Tibial nerve (tissue), 4 donors: ENCODE measurements around the gene FHOD1. TPM values are rescaled to one million over a fixed set of nuclear protein-coding genes. Genes with fewer than 3 reads are reported as not detected.

Source experiments
- DNase-seq, 2 donors: peaks; one replicate each; pipeline ENCODE4 v3.0.0-alpha.2; 2019; ENCODE audit warnings: low spot score in 2 of 2
- H3K27ac ChIP-seq, 4 donors: fragments of 200-600 bp; sonication (generic) in 3 of 4; one replicate each; pipeline ENCODE4 v1.5.1; 2017 to 2019; ENCODE audit warnings: mild to moderate bottlenecking in 1 of 4
- H3K27me3 ChIP-seq, 2 donors: fragments of 200-600 bp; sonication (generic) in 1 of 2; one replicate each; pipeline versions ENCODE4 v1.5.1 to v1.6.0; 2017 to 2019
- H3K36me3 ChIP-seq, 3 donors: fragments of 200-600 bp; sonication (generic); one replicate each; pipeline ENCODE4 v1.5.1; 2018 to 2019
- H3K4me1 ChIP-seq, 4 donors: fragments of 200-600 bp; sonication (generic) in 3 of 4; one replicate each; pipeline ENCODE4 v1.5.1; 2017 to 2019
- H3K4me3 ChIP-seq, 4 donors: fragments of 200-600 bp; sonication (generic) in 3 of 4; one replicate each; pipeline ENCODE4 v1.5.1; 2017 to 2019; ENCODE audit warnings: mild to moderate bottlenecking in 1 of 4, moderate library complexity in 1 of 4
- H3K9me3 ChIP-seq, 4 donors: fragments of 200-600 bp; sonication (generic) in 3 of 4; one replicate each; pipeline ENCODE4 v1.5.1; 2017 to 2019
- CTCF ChIP-seq, 5 experiments: fragments of 200-600 bp in 3 of 5; fragments of 450-650 bp in 2 of 5; sonication (generic) in 3 of 5; IDR thresholded peaks; one replicate each; pipeline ENCODE4 v1.5.1; 2016 to 2019; ENCODE audit warnings: antibody characterized with exemption in 5 of 5, mild to moderate bottlenecking in 3 of 5, moderate library complexity in 2 of 5
- EP300 ChIP-seq, 2 donors: sonication (generic); formaldehyde crosslinking; IDR thresholded peaks; one replicate each; pipeline ENCODE4 v1.6.1; 2017; ENCODE audit warnings: antibody characterized with exemption in 2 of 2, mild to moderate bottlenecking in 1 of 2
- POLR2A ChIP-seq, 2 donors: fragments of 450-650 bp; IDR thresholded peaks; one replicate each; pipeline ENCODE4 v1.6.1; 2017; ENCODE audit warnings: antibody characterized with exemption in 2 of 2, mild to moderate bottlenecking in 2 of 2, moderate library complexity in 2 of 2
- WGBS, 2 donors: methylation state at CpG; one replicate each; pipeline ENCODE4 v1.1.5; 2018; 5-methylcytosine and 5-hydroxymethylcytosine counted together
- total RNA-seq, 4 donors: library from RNA; depleted of rRNA; stranded (reverse); fragments of >200 nt; gene quantifications; one replicate each; pipeline ENCODE4 v1.1.0, GENCODE V29; 2016

The FHOD1 gene
- total RNA-seq, 4 donors from 2014 or later: 17.3 to 45.3 (median 25.5) TPM

- Histone ChIP-seq H3K9me3 (no peaks in the 10 kb centered on the region), H3K27me3 (no peaks in the 10 kb centered on the region), H3K36me3 (peaks cover 2 to 26% (median 14%) of the 10 kb centered on the region in 3 donors), H3K4me1 (peaks cover 0 to 38% (median 17%) of the 10 kb centered on the region in 4 donors), H3K4me3 (peak overlapping the region in 3 of 4 donors; percentile 78 to 98 (median 85)), H3K27ac (peak overlapping the region in 1 of 4 donors; percentile 85)
- no peak for DNase-seq
- WGBS, 2 donors: 23 to 29% methylated on average over 9 of the region's 9 CpGs
- TF ChIP-seq CTCF (IDR thresholded peaks at IDR 0.05) (no peak), POLR2A (IDR thresholded peaks at IDR 0.05) (no peak), EP300 (IDR thresholded peaks at IDR 0.05) (no peak)
These were observed 55.8 kb downstream of the FHOD1 start for GRCh38 chr16:67191411-67191994.

- TF ChIP-seq POLR2A (IDR thresholded peaks at IDR 0.05) (no peak), CTCF (IDR thresholded peaks at IDR 0.05) (no peak), EP300 (IDR thresholded peaks at IDR 0.05) (no peak)
- no peaks in the 10 kb centered on the region for H3K27me3 ChIP-seq
- H3K9me3 ChIP-seq: no peaks in the 10 kb centered on the region
- H3K4me3 ChIP-seq: no peak overlapping the region
- DNase-seq: no peak
- peaks cover 0 to 41% (median 19%) of the 10 kb centered on the region in 4 donors for H3K4me1 ChIP-seq
- 82% methylated on average over 13 of the region's 13 CpGs for WGBS, 2 donors
- peaks cover 2 to 19% (median 13%) of the 10 kb centered on the region in 3 donors for H3K36me3 ChIP-seq
- H3K27ac ChIP-seq: no peak overlapping the region
These were observed 56.6 kb downstream of the FHOD1 start for GRCh38 chr16:67190448-67191399.

GRCh38 chr16:67190041-67190440 lies 57.2 kb downstream of the FHOD1 start, which contains the start of gene EXOC3L1:
EXOC3L1 (minus strand) TSS chr16:67190136; CDS start chr16:67189676, 460 bp downstream.
- H3K27me3 ChIP-seq: no peaks in the 10 kb centered on the region
- no peaks in the 10 kb centered on the region for H3K9me3 ChIP-seq
- 27 to 41% methylated on average over 5 to 6 of the region's 6 CpGs for WGBS, 2 donors
- TF ChIP-seq EP300 (IDR thresholded peaks at IDR 0.05) (no peak), CTCF (IDR thresholded peaks at IDR 0.05) (no peak), POLR2A (IDR thresholded peaks at IDR 0.05) (no peak)
- H3K4me1 ChIP-seq: peaks cover 0 to 45% (median 25%) of the 10 kb centered on the region in 4 donors
- no peak within 1 kb of the TSS for H3K27ac ChIP-seq
- no peak within 1 kb of the TSS for H3K4me3 ChIP-seq
- peaks cover 0 to 12% (median 6%) of the 10 kb centered on the region in 3 donors for H3K36me3 ChIP-seq
- no peak for DNase-seq

GRCh38 chr16:67188798-67189197 lies 58.5 kb downstream of the FHOD1 start:
- no peak overlapping the region for H3K27ac ChIP-seq
- DNase-seq: no peak
- H3K4me3 ChIP-seq: no peak overlapping the region
- no peaks in the 10 kb centered on the region for H3K36me3 ChIP-seq
- 78 to 87% methylated on average over 9 to 13 of the region's 15 CpGs for WGBS, 2 donors
- peaks cover 0 to 43% (median 31%) of the 10 kb centered on the region in 4 donors for H3K4me1 ChIP-seq
- no peak for TF ChIP-seq CTCF (IDR thresholded peaks at IDR 0.05)
- TF ChIP-seq EP300 (IDR thresholded peaks at IDR 0.05): no peak
- no peak for TF ChIP-seq POLR2A (IDR thresholded peaks at IDR 0.05)
- H3K27me3 ChIP-seq: no peaks in the 10 kb centered on the region
- H3K9me3 ChIP-seq: no peaks in the 10 kb centered on the region

GRCh38 chr16:67188323-67188722 lies 59.0 kb downstream of the FHOD1 start:
- Histone ChIP-seq H3K27me3 (no peaks in the 10 kb centered on the region), H3K36me3 (no peaks in the 10 kb centered on the region), H3K27ac (no peak overlapping the region), H3K4me3 (no peak overlapping the region), H3K4me1 (peaks cover 0 to 39% (median 26%) of the 10 kb centered on the region in 4 donors), H3K9me3 (no peaks in the 10 kb centered on the region)
- no peak for TF ChIP-seq CTCF (IDR thresholded peaks at IDR 0.05)
- TF ChIP-seq EP300 (IDR thresholded peaks at IDR 0.05): no peak
- TF ChIP-seq POLR2A (IDR thresholded peaks at IDR 0.05): no peak
- no peak for DNase-seq
- WGBS, 2 donors: 69 to 71% methylated on average over 4 of the region's 4 CpGs
